SK-N-SH (cell line): ENCODE measurements around the gene ANKRD44. TPM values are rescaled to one million over a fixed set of nuclear protein-coding genes. Genes with fewer than 3 reads are reported as not detected.

ENCODE experiments used
- CTCF ChIA-PET: fragments of 300-600, 350-600 bp; formaldehyde crosslinking; extraction: SDS; loops from one replicate; lab custom pipeline; 2021; lab: Yijun Ruan, JAX
- POLR2A ChIA-PET: fragments of 350-600 bp; sonication (Branson Sonifier 250); formaldehyde crosslinking; extraction: SDS; loops from one replicate; lab custom pipeline; 2020; ENCODE audit warnings: antibody characterized with exemption, inconsistent platforms; lab: Yijun Ruan, JAX
- DNase-seq: peaks from one replicate; pipeline ENCODE4 v3.0.0; 2012
- H2AFZ ChIP-seq: fragments of 200-600 bp; sonication (generic); 2 replicates; pipeline ENCODE4 v1.8.1; 2016; ENCODE audit warnings: antibody characterized with exemption, mild to moderate bottlenecking, low read depth
- H3F3A ChIP-seq: fragments of 200-600 bp; sonication (generic); replicated peaks from 2 replicates; pipeline ENCODE3; 2016; ENCODE audit warnings: antibody characterized with exemption, mild to moderate bottlenecking; ENCODE audit not compliant: insufficient read depth
- H3K27ac ChIP-seq, 2 experiments: fragments of 200-500 bp in 1 of 2; fragments of 200-600 bp in 1 of 2; sonication (Bioruptor generic) in 1 of 2; sonication (generic), shearing (Covaris generic) in 1 of 2; 2 replicates each; pipeline versions ENCODE4 v1.5.1 to v1.6.1; 2014 to 2016; ENCODE audit warnings: low read depth in 2 of 2, inconsistent platforms in 1 of 2, low read length in 1 of 2, mild to moderate bottlenecking in 1 of 2, mixed read lengths in 1 of 2
- H3K27me3 ChIP-seq: fragments of 200-600 bp; sonication (generic), shearing (Covaris generic); 2 replicates; pipeline ENCODE4 v1.6.1; 2016; ENCODE audit warnings: mixed run types; ENCODE audit not compliant: insufficient read depth
- H3K36me3 ChIP-seq, 2 experiments: fragments of 200-500 bp in 1 of 2; fragments of 200-600 bp in 1 of 2; sonication (Bioruptor generic) in 1 of 2; sonication (generic) in 1 of 2; replicated peaks in 1 of 2; 2 replicates each; pipeline versions ENCODE3 to v1.5.1; 2014 to 2016; ENCODE audit warnings: low read length in 1 of 2, mild to moderate bottlenecking in 1 of 2; ENCODE audit not compliant: insufficient read depth in 2 of 2, control insufficient read depth in 1 of 2
- H3K4me1 ChIP-seq, 2 experiments: fragments of 200-500 bp in 1 of 2; fragments of 200-600 bp in 1 of 2; sonication (Bioruptor generic) in 1 of 2; sonication (generic), shearing (Covaris generic) in 1 of 2; 2 replicates each; pipeline versions ENCODE4 v1.5.1 to v1.6.1; 2014 to 2016; ENCODE audit warnings: low read depth in 1 of 2, low read length in 1 of 2, mixed run types in 1 of 2; ENCODE audit not compliant: insufficient read depth in 2 of 2, control insufficient read depth in 1 of 2
- H3K4me2 ChIP-seq: fragments of 200-600 bp; sonication (generic), shearing (Covaris generic); 2 replicates; pipeline ENCODE4 v1.6.1; 2017; ENCODE audit warnings: mixed run types
- H3K4me3 ChIP-seq, 2 experiments: fragments of 200-500 bp in 1 of 2; fragments of 200-600 bp in 1 of 2; sonication (Bioruptor generic) in 1 of 2; sonication (generic), shearing (Covaris generic) in 1 of 2; 2 replicates each; pipeline versions ENCODE4 v1.5.1 to v1.8.1; 2014 to 2016; ENCODE audit warnings: low read depth in 2 of 2, inconsistent platforms in 1 of 2, low read length in 1 of 2, mild to moderate bottlenecking in 1 of 2, mixed read lengths in 1 of 2, moderate library complexity in 1 of 2
- H3K79me2 ChIP-seq: fragments of 200-600 bp; sonication (generic); 2 replicates; pipeline ENCODE4 v1.8.1; 2017; ENCODE audit warnings: mild to moderate bottlenecking; ENCODE audit not compliant: insufficient read depth
- H3K9ac ChIP-seq: fragments of 200-600 bp; sonication (generic); 2 replicates; pipeline ENCODE4 v1.6.1; 2017; ENCODE audit warnings: mixed run types
- H3K9me2 ChIP-seq: fragments of 200-600 bp; sonication (generic); 2 replicates; pipeline ENCODE4 v1.6.1; 2017; ENCODE audit warnings: mixed run types
- H3K9me3 ChIP-seq: fragments of 200-600 bp; sonication (generic); 2 replicates; pipeline ENCODE4 v1.6.1; 2017; ENCODE audit warnings: mixed run types, mild to moderate bottlenecking, moderate library complexity
- H4K20me1 ChIP-seq: fragments of 200-600 bp; sonication (generic); 2 replicates; pipeline ENCODE4 v1.6.1; 2017; ENCODE audit warnings: mild to moderate bottlenecking, mixed run types; ENCODE audit not compliant: insufficient read depth
- CHD2 ChIP-seq: fragments of 150-350 bp; IDR thresholded peaks from 2 replicates; pipeline ENCODE4 v1.6.1; 2018; ENCODE audit warnings: low read length; ENCODE audit not compliant: partially characterized antibody
- CTCF ChIP-seq: fragments of 200-600 bp; sonication (generic); IDR thresholded peaks from 2 replicates; pipeline ENCODE4 v1.6.1; 2017; ENCODE audit warnings: antibody characterized with exemption, mild to moderate bottlenecking, moderate library complexity
- ELF1 ChIP-seq: IDR thresholded peaks from 2 replicates; pipeline ENCODE4 v1.4.0; 2012
- EZH2phosphoT487 ChIP-seq: fragments of 200-600 bp; sonication (generic); IDR thresholded peaks from 2 replicates; pipeline ENCODE4 v1.6.1; 2017; ENCODE audit warnings: low read depth, mixed run types, mild to moderate bottlenecking, antibody characterized with exemption, moderate library complexity, borderline replicate concordance
- FOXJ3 ChIP-seq: sonication (generic); formaldehyde crosslinking; IDR thresholded peaks from 2 replicates; pipeline ENCODE4 v1.5.1; 2020; ENCODE audit warnings: mild to moderate bottlenecking, missing genetic modification reagents
- GABPA ChIP-seq: IDR thresholded peaks from 2 replicates; pipeline ENCODE4 v1.4.0; 2012; ENCODE audit warnings: low read depth, mild to moderate bottlenecking
- GATA2 ChIP-seq: sonication (generic); formaldehyde crosslinking; IDR thresholded peaks from 2 replicates; pipeline ENCODE4 v1.5.0; 2020; ENCODE audit warnings: mild to moderate bottlenecking, missing genetic modification reagents
- IRF3 ChIP-seq: fragments of 150-350 bp; IDR thresholded peaks from 2 replicates; pipeline ENCODE4 v1.6.1; 2016; ENCODE audit warnings: mild to moderate bottlenecking, low read depth, low read length
- MXI1 ChIP-seq: IDR thresholded peaks from 2 replicates; pipeline ENCODE4 v1.6.1; 2012; ENCODE audit warnings: mild to moderate bottlenecking, low read depth, low read length, improper control_type of control experiment
- NFIC ChIP-seq: IDR thresholded peaks from 2 replicates; pipeline ENCODE4 v1.4.0; 2012; ENCODE audit warnings: borderline replicate concordance
- NRF1 ChIP-seq: IDR thresholded peaks from 2 replicates; pipeline ENCODE4 v1.6.1; 2012; ENCODE audit warnings: low read depth, mild to moderate bottlenecking, low read length
- REST ChIP-seq: IDR thresholded peaks from 2 replicates; pipeline ENCODE4 v1.6.1; 2012; ENCODE audit warnings: mild to moderate bottlenecking, low read depth, low read length, moderate library complexity
- SIN3A ChIP-seq: IDR thresholded peaks from 2 replicates; pipeline ENCODE4 v1.6.1; 2012; ENCODE audit warnings: low read depth, mild to moderate bottlenecking, low read length, moderate library complexity, borderline replicate concordance
- SMC3 ChIP-seq: IDR thresholded peaks from 2 replicates; pipeline ENCODE4 v1.6.1; 2012; ENCODE audit warnings: low read depth, low read length, improper control_type of control experiment
- USF1 ChIP-seq: IDR thresholded peaks from 2 replicates; pipeline ENCODE4 v1.4.0; 2012; ENCODE audit warnings: low read depth, borderline replicate concordance
- YY1 ChIP-seq: IDR thresholded peaks from 2 replicates; pipeline ENCODE4 v1.4.0; 2012; ENCODE audit warnings: low read depth, mild to moderate bottlenecking
- WGBS: methylation state at CpG from one replicate; pipeline ENCODE4 v1.1.6; 2017; ENCODE audit warnings: low lambda C conversion rate; 5-methylcytosine and 5-hydroxymethylcytosine counted together
- polyA plus RNA-seq, 3 experiments: library from polyadenylated mRNA; depleted of rRNA; stranded (reverse); fragments of >200 nt; gene quantifications; 2 replicates each; pipeline ENCODE4 v1.2.3, GENCODE V29; 2012

Gene ANKRD44
- polyA plus RNA-seq, 1 of the 3 experiments (the other 2 are of a cell fraction) = 12.5 TPM

GRCh38 chr2:197090742-197091367 lies 219.7 kb downstream of the ANKRD44 start (continued):
- TF ChIP-seq CHD2 (peak; percentile 81), REST (no peak), NFIC (no peak), GABPA (no peak)
- TF ChIP-seq, all 33 proteins: peak for 7

GRCh38 chr2:197089655-197090054 lies 220.9 kb downstream of the ANKRD44 start:
- peak overlapping the region in 1 of 2 experiments; percentile 93; a peak in 2 of 4 replicates for H3K27ac ChIP-seq
- CTCF ChIA-PET = interaction anchor here (1.0 to 4.5 kb wide), 7 partner anchors 11 to 79 kb away, joined by 3 to 25 read pairs (median 5); no protein-coding TSS in a partner anchor
- peaks cover 0 to 2% of the 10 kb centered on the region in 2 experiments for H3K36me3 ChIP-seq
- no peak overlapping the region for H3K9ac ChIP-seq
- POLR2A ChIA-PET = interaction anchor here (1.0 kb wide), 1 partner anchor 37 kb away, joined by 3 read pairs; no protein-coding TSS in a partner anchor
- no peaks in the 10 kb centered on the region for H3K9me3 ChIP-seq
- H2AFZ ChIP-seq = no peak overlapping the region; the same call in 1 of the 2 replicates
- H3F3A ChIP-seq = no peaks in the 10 kb centered on the region
- 55% methylated on average over 2 of the region's 2 CpGs for WGBS
- H3K9me2 ChIP-seq = no peaks in the 10 kb centered on the region
- no peaks in the 10 kb centered on the region for H4K20me1 ChIP-seq
- H3K79me2 ChIP-seq = no peaks in the 10 kb centered on the region
- H3K27me3 ChIP-seq = no peaks in the 10 kb centered on the region
- H3K4me2 ChIP-seq = no peak overlapping the region
- H3K4me3 ChIP-seq = no peak overlapping the region
- no peak for DNase-seq
- H3K4me1 ChIP-seq = peaks cover 12 to 73% of the 10 kb centered on the region in 2 experiments; a peak in 3 of 4 replicates
- no peak for TF ChIP-seq GATA2 (CRISPR knock-in tag)
- TF ChIP-seq EZH2phosphoT487 = no peak
- 0 out of 2 replicates have a peak, but pooled peaks have one; percentile 24 for TF ChIP-seq MXI1
- TF ChIP-seq, all 33 proteins: peak for 1

- no peak overlapping the region for H2AFZ ChIP-seq
- no peaks in the 10 kb centered on the region for H4K20me1 ChIP-seq
- H3K4me3 ChIP-seq = no peak overlapping the region
- H3K9me3 ChIP-seq = no peaks in the 10 kb centered on the region
- H3K4me1 ChIP-seq = peaks cover 12 to 69% of the 10 kb centered on the region in 2 experiments; a peak in 3 of 4 replicates
- ChIA-PET POLR2A (no interaction called here), CTCF (interaction anchor here (1.6 to 4.5 kb wide), 3 partner anchors 13 to 25 kb away, joined by 3 to 25 read pairs (median 7); no protein-coding TSS in a partner anchor)
- no peaks in the 10 kb centered on the region for H3K79me2 ChIP-seq
- peak overlapping the region in 1 of 2 experiments; percentile 93; a peak in 3 of 4 replicates for H3K27ac ChIP-seq
- no peak for DNase-seq
- 49% methylated on average over 5 of the region's 5 CpGs for WGBS
- H3K9me2 ChIP-seq = no peaks in the 10 kb centered on the region
- no peaks in the 10 kb centered on the region for H3K27me3 ChIP-seq
- H3K9ac ChIP-seq = no peak overlapping the region
- no peaks in the 10 kb centered on the region for H3F3A ChIP-seq
- H3K4me2 ChIP-seq = no peak overlapping the region
- peaks cover 0 to 3% of the 10 kb centered on the region in 2 experiments for H3K36me3 ChIP-seq
- TF ChIP-seq FOXJ3 (CRISPR knock-in tag) = no peak
- TF ChIP-seq YY1 = no peak
- no peak for TF ChIP-seq IRF3
- no peak for TF ChIP-seq CTCF
- TF ChIP-seq NRF1 = no peak
- no peak for TF ChIP-seq SMC3
- TF ChIP-seq NFIC = no peak
- no peak for TF ChIP-seq ELF1
- TF ChIP-seq SIN3A = no peak
- TF ChIP-seq EZH2phosphoT487 = no peak
- TF ChIP-seq USF1 = no peak
These were observed 221.9 kb downstream of the ANKRD44 start for GRCh38 chr2:197088694-197089093.
